SU-DHL-6 (cell line): ENCODE measurements around the gene HOXB5.

Experiments
- H2AFZ ChIP-seq: fragments of 200-600 bp; sonication (generic); 2 replicates; pipeline ENCODE4 v1.6.1; 2014; ENCODE audit warnings: low read depth, mild to moderate bottlenecking, moderate library complexity, mixed read lengths, antibody characterized with exemption, low read length; ENCODE audit not compliant: severe bottlenecking
- H3F3A ChIP-seq: fragments of 200-600 bp; shearing (Covaris generic); 2 replicates; pipeline ENCODE4 v1.6.0; 2016; ENCODE audit warnings: antibody characterized with exemption, mild to moderate bottlenecking; ENCODE audit not compliant: insufficient read depth
- H3K27ac ChIP-seq: fragments of 200-600 bp; sonication (generic); 2 replicates; pipeline ENCODE4 v1.5.1; 2016; ENCODE audit warnings: low read depth, mild to moderate bottlenecking, low read length, moderate library complexity, mixed read lengths
- H3K27me3 ChIP-seq: fragments of 200-600 bp; sonication (generic), shearing (Covaris generic); 2 replicates; pipeline ENCODE4 v1.6.0; 2014; ENCODE audit warnings: mild to moderate bottlenecking, low read length
- H3K36me3 ChIP-seq: fragments of 200-600 bp; sonication (generic); 2 replicates; pipeline ENCODE4 v1.6.1; 2014; ENCODE audit warnings: mild to moderate bottlenecking, low read length, mixed read lengths
- H3K4me2 ChIP-seq: fragments of 300-600, 200-600 bp; shearing (Covaris generic), sonication (generic); 2 replicates; pipeline ENCODE4 v1.6.0; 2014; ENCODE audit warnings: low read length, low read depth, mild to moderate bottlenecking; ENCODE audit not compliant: poor library complexity, severe bottlenecking
- H3K4me3 ChIP-seq: fragments of 200-600 bp; sonication (generic); 2 replicates; pipeline ENCODE4 v1.5.1; 2014; ENCODE audit warnings: antibody characterized with exemption, low read length, mild to moderate bottlenecking, mixed read lengths; ENCODE audit not compliant: insufficient read depth, poor library complexity, severe bottlenecking
- H3K79me2 ChIP-seq: fragments of 200-600 bp; sonication (generic); 2 replicates; pipeline ENCODE4 v1.6.1; 2014; ENCODE audit warnings: mild to moderate bottlenecking, low read length, moderate library complexity; ENCODE audit not compliant: insufficient read depth
- H3K9ac ChIP-seq: fragments of 200-600 bp; sonication (generic); 2 replicates; pipeline ENCODE4 v1.7.0; 2014; ENCODE audit warnings: mild to moderate bottlenecking, low read length
- H3K9me2 ChIP-seq: fragments of 200-600 bp; sonication (generic); replicated peaks from 2 replicates; pipeline ENCODE4 v1.6.1; 2014; ENCODE audit warnings: low read length; ENCODE audit not compliant: insufficient read depth
- H3K9me3 ChIP-seq: fragments of 200-600 bp; sonication (generic); 2 replicates; pipeline ENCODE4 v1.6.1; 2014; ENCODE audit warnings: low read length, mixed read lengths; ENCODE audit not compliant: insufficient read depth
- H4K20me1 ChIP-seq: fragments of 200-600 bp; sonication (generic); 2 replicates; pipeline ENCODE4 v1.6.1; 2014; ENCODE audit warnings: low read depth, mild to moderate bottlenecking, antibody characterized with exemption, low read length, moderate library complexity, mixed read lengths
- EZH2phosphoT487 ChIP-seq: fragments of 200-600 bp; sonication (generic), shearing (Covaris generic); conservative IDR thresholded peaks from 2 replicates; pipeline ENCODE4 v1.6.1; 2018; ENCODE audit warnings: mild to moderate bottlenecking, antibody characterized with exemption, low read length, moderate library complexity, mixed read lengths
- TF ChIP-seq, protein P1 (sequence below): fragments of 200-600 bp; sonication (generic); IDR thresholded peaks from one replicate; pipeline ENCODE4 v1.5.1; 2017; ENCODE audit warnings: antibody characterized with exemption, mild to moderate bottlenecking, low read length, moderate library complexity; ENCODE audit not compliant: insufficient read depth, poor library complexity, severe bottlenecking

The HOXB5 gene

DNA sequence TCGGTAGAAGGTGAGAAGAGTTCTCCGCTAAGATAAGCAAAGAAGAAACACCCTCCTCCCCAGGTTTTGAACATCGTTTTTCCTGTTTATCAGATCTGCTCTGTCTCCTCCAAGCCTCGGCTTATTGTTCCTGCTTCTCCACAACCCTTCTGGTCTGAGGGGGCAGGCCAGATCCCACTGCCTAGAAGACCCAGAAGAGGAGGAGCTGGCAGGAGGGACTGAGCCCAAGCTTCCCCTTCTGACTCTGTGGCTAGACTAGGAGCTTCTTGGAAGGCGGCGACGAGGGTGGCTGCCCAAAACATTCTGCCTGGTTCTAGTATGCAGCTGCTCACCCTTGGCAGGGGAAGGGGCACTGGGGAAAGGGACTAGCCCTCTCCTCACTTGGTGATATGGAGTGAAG lies 5.2 kb upstream of the HOXB5 start:
- Histone ChIP-seq H3K27ac (no peak overlapping the region), H3K4me3 (no peak overlapping the region), H4K20me1 (no peaks in the 10 kb centered on the region), H3K4me2 (no peak overlapping the region), H3K9me2 (no peaks in the 10 kb centered on the region), H2AFZ (no peak overlapping the region), H3K36me3 (no peaks in the 10 kb centered on the region), H3K27me3 (no peaks in the 10 kb centered on the region), H3K79me2 (no peaks in the 10 kb centered on the region), H3K9ac (no peak overlapping the region), H3F3A (no peaks in the 10 kb centered on the region), H3K9me3 (no peaks in the 10 kb centered on the region)
- TF ChIP-seq EZH2phosphoT487: no peak
- TF ChIP-seq, protein P1, sequence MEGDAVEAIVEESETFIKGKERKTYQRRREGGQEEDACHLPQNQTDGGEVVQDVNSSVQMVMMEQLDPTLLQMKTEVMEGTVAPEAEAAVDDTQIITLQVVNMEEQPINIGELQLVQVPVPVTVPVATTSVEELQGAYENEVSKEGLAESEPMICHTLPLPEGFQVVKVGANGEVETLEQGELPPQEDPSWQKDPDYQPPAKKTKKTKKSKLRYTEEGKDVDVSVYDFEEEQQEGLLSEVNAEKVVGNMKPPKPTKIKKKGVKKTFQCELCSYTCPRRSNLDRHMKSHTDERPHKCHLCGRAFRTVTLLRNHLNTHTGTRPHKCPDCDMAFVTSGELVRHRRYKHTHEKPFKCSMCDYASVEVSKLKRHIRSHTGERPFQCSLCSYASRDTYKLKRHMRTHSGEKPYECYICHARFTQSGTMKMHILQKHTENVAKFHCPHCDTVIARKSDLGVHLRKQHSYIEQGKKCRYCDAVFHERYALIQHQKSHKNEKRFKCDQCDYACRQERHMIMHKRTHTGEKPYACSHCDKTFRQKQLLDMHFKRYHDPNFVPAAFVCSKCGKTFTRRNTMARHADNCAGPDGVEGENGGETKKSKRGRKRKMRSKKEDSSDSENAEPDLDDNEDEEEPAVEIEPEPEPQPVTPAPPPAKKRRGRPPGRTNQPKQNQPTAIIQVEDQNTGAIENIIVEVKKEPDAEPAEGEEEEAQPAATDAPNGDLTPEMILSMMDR: no peak

DNA sequence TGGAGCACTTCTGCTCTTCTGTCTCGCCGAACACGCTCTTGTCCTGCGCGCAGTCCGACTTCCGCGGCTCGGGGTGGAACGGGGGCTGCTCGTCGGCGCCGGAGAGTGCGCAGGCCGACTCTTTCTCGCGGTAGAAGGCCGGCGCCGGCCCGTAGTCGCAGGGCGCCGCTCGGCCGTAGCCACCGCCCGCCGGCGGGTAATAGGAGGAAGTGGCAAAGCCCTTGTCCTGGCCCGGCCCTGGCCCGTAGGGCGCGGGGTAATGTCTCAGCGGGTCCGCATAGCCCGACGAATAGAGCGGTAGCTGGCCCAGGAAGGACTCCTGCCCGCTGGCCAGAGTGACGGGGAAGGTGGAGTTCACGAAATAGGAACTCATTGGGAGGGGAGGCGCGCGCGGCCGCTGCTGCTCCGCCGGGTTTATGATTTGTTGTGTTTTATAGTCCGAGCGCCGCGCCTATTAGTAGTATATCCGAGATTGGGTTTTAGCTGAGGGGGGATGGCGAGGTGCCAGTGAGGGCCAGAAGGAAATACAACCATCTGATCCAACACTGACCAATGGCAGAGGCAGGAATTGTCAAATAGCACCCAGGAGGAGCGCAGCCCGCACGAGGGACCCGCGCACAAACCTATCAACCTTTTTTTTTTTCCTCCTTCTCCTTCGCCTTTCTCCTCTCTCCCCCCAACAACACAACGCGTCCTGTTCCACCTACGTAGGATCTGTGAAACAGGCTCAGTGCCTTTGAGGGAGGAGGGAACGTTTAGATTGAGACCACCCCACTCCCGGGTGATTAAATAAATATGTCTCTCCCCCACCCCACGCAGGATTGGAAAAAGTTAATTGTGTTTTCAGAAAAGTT lies 4.4 kb upstream of the HOXB5 start:
- H3K79me2 ChIP-seq: no peaks in the 10 kb centered on the region
- H3K4me3 ChIP-seq: no peak overlapping the region
- H3K9me3 ChIP-seq: no peaks in the 10 kb centered on the region
- no peak for TF ChIP-seq EZH2phosphoT487
- TF ChIP-seq, protein P1: no peak
- H4K20me1 ChIP-seq: no peaks in the 10 kb centered on the region
- no peak overlapping the region for H3K4me2 ChIP-seq
- no peak overlapping the region for H3K9ac ChIP-seq
- no peak overlapping the region for H2AFZ ChIP-seq
- no peaks in the 10 kb centered on the region for H3K36me3 ChIP-seq
- no peaks in the 10 kb centered on the region for H3K9me2 ChIP-seq
- H3K27me3 ChIP-seq: no peaks in the 10 kb centered on the region
- no peaks in the 10 kb centered on the region for H3F3A ChIP-seq
- H3K27ac ChIP-seq: no peak overlapping the region

DNA sequence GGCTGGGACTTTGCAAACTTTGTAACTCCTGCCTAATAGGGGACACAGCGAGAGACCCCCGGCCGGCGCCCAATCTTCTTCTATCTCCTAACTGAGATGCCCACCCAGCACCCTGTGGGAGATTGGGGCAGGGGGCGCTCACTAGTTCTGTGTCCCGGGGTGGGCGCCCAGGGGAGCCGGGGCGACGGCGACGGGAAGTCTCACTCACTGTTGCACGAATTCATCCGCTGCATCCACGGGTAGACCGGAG lies 3.9 kb upstream of the HOXB5 start:
- Histone ChIP-seq H3K36me3 (no peaks in the 10 kb centered on the region), H3K4me2 (no peak overlapping the region), H3F3A (no peaks in the 10 kb centered on the region), H3K27ac (no peak overlapping the region), H3K27me3 (no peaks in the 10 kb centered on the region), H4K20me1 (no peaks in the 10 kb centered on the region), H3K9me2 (no peaks in the 10 kb centered on the region), H3K4me3 (no peak overlapping the region), H3K79me2 (no peaks in the 10 kb centered on the region), H2AFZ (no peak overlapping the region), H3K9me3 (no peaks in the 10 kb centered on the region), H3K9ac (no peak overlapping the region)
- TF ChIP-seq EZH2phosphoT487: no peak
- TF ChIP-seq, protein P1: no peak
